ENCODE measurements around the gene METTL15.
"Not testable (repeated sequence)": the region's sequence is repeated elsewhere in the genome, so short reads cannot be mapped to it uniquely, and the experiment has no call there.

DNA sequence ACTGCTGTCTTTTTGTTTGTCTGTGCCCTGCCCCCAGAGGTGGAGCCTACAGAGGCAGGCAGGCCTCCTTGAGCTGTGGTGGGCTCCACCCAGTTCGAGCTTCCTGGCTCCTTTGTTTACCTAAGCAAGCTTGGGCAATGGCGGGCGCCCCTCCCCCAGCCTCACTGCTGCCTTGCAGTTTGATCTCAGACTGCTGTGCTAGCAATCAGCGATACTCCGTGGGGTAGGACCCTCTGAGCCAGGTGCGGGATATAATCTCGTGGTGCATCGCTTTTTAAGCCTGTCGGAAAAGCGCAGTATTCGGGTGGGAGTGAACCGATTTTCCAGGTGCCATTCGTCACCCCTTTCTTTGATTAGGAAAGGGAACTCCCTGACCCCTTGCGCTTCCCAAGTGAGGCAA lies 269.9 kb downstream of the METTL15 start:
- not testable (repeated sequence) for TF ChIP-seq ZFP36 (IDR thresholded peaks at IDR 0.05; ENCODE audit: borderline replicate concordance, partially characterized antibody); EP300 (IDR thresholded peaks at IDR 0.05); RARB (CRISPR knock-in tag; IDR thresholded peaks at IDR 0.05); POLR2A (IDR thresholded peaks at IDR 0.05; ENCODE audit: low read length); HMGXB4 (CRISPR knock-in tag; IDR thresholded peaks at IDR 0.05; ENCODE audit: borderline replicate concordance); RAD21 (conservative IDR thresholded peaks at IDR 0.05 in 1 of 2, IDR thresholded peaks at IDR 0.05 in 1 of 2)
- TF ChIP-seq, protein P1, sequence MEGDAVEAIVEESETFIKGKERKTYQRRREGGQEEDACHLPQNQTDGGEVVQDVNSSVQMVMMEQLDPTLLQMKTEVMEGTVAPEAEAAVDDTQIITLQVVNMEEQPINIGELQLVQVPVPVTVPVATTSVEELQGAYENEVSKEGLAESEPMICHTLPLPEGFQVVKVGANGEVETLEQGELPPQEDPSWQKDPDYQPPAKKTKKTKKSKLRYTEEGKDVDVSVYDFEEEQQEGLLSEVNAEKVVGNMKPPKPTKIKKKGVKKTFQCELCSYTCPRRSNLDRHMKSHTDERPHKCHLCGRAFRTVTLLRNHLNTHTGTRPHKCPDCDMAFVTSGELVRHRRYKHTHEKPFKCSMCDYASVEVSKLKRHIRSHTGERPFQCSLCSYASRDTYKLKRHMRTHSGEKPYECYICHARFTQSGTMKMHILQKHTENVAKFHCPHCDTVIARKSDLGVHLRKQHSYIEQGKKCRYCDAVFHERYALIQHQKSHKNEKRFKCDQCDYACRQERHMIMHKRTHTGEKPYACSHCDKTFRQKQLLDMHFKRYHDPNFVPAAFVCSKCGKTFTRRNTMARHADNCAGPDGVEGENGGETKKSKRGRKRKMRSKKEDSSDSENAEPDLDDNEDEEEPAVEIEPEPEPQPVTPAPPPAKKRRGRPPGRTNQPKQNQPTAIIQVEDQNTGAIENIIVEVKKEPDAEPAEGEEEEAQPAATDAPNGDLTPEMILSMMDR (IDR thresholded peaks at IDR 0.05), result not testable (repeated sequence)
